ENCODE data around the gene FHOD3. TPM values are rescaled to one million over a fixed set of nuclear protein-coding genes. Genes with fewer than 3 reads are reported as not detected.

FHOD3 gene
- total and polyA plus RNA-seq, 4 donors, result 0.57 to 1.3 (median 1.2) TPM; not detected in 1

DNA sequence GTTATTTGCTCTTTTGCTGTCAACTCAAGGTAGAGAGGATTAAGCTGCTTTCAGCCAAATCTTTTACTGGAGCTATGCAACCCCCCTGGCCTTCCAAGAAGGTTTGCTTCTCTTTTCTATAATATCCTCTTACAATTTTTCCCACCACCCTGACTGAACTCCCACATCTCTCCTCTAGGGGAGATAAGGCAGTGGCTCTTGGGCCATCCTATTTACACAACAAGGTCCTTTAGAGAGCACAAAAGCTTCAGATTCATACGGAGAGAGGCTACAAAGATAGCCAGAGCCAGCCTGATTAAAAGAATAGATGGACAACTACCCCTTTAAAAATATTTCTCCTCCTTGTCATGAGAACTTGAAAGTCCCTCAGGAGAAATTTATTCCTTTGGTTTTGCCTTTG lies 435.6 kb downstream of the FHOD3 start:
- no peak overlapping the region for H3K9ac ChIP-seq (ENCODE audit: low read depth in 1 of 2, low read length in 2 of 2)
- no peak for DNase-seq (ENCODE audit: low spot score)
- H3K27ac ChIP-seq (ENCODE audit: low read depth in 1 of 2, low read length in 2 of 2), result no peak overlapping the region
- TF ChIP-seq JUND (IDR thresholded peaks at IDR 0.05), result no peak
- TF ChIP-seq HNF4G (IDR thresholded peaks at IDR 0.05), result no peak
- no peak for TF ChIP-seq RAD21 (IDR thresholded peaks at IDR 0.05)
- no peak for TF ChIP-seq NR2F2 (IDR thresholded peaks at IDR 0.05)
- no peak for TF ChIP-seq GABPA (IDR thresholded peaks at IDR 0.05 in 1 of 2, conservative IDR thresholded peaks at IDR 0.05 in 1 of 2)
- TF ChIP-seq, protein P1, sequence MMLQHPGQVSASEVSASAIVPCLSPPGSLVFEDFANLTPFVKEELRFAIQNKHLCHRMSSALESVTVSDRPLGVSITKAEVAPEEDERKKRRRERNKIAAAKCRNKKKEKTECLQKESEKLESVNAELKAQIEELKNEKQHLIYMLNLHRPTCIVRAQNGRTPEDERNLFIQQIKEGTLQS (IDR thresholded peaks at IDR 0.05), result no peak
- TF ChIP-seq, protein P2, sequence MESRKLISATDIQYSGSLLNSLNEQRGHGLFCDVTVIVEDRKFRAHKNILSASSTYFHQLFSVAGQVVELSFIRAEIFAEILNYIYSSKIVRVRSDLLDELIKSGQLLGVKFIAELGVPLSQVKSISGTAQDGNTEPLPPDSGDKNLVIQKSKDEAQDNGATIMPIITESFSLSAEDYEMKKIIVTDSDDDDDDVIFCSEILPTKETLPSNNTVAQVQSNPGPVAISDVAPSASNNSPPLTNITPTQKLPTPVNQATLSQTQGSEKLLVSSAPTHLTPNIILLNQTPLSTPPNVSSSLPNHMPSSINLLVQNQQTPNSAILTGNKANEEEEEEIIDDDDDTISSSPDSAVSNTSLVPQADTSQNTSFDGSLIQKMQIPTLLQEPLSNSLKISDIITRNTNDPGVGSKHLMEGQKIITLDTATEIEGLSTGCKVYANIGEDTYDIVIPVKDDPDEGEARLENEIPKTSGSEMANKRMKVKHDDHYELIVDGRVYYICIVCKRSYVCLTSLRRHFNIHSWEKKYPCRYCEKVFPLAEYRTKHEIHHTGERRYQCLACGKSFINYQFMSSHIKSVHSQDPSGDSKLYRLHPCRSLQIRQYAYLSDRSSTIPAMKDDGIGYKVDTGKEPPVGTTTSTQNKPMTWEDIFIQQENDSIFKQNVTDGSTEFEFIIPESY (IDR thresholded peaks at IDR 0.05), result no peak
- TF ChIP-seq EGR1 (IDR thresholded peaks at IDR 0.05; ENCODE audit: low read depth in 2 of 2), result no peak
- no peak for TF ChIP-seq YY1 (IDR thresholded peaks at IDR 0.05)
- TF ChIP-seq, protein P3, sequence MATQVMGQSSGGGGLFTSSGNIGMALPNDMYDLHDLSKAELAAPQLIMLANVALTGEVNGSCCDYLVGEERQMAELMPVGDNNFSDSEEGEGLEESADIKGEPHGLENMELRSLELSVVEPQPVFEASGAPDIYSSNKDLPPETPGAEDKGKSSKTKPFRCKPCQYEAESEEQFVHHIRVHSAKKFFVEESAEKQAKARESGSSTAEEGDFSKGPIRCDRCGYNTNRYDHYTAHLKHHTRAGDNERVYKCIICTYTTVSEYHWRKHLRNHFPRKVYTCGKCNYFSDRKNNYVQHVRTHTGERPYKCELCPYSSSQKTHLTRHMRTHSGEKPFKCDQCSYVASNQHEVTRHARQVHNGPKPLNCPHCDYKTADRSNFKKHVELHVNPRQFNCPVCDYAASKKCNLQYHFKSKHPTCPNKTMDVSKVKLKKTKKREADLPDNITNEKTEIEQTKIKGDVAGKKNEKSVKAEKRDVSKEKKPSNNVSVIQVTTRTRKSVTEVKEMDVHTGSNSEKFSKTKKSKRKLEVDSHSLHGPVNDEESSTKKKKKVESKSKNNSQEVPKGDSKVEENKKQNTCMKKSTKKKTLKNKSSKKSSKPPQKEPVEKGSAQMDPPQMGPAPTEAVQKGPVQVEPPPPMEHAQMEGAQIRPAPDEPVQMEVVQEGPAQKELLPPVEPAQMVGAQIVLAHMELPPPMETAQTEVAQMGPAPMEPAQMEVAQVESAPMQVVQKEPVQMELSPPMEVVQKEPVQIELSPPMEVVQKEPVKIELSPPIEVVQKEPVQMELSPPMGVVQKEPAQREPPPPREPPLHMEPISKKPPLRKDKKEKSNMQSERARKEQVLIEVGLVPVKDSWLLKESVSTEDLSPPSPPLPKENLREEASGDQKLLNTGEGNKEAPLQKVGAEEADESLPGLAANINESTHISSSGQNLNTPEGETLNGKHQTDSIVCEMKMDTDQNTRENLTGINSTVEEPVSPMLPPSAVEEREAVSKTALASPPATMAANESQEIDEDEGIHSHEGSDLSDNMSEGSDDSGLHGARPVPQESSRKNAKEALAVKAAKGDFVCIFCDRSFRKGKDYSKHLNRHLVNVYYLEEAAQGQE (IDR thresholded peaks at IDR 0.05), result no peak
- no peak for TF ChIP-seq HNF4A (conservative IDR thresholded peaks at IDR 0.05)
- peaks cover 0 to 4% (median under 1%) of the 10 kb centered on the region in 4 donors for H3K4me1 ChIP-seq (ENCODE audit: control insufficient read depth in 4 of 4, insufficient read depth in 4 of 4, low read length in 3 of 4)
- 48% methylated on average over 1 of the region's 1 CpG for WGBS
- H3K4me3 ChIP-seq (ENCODE audit: low read depth in 1 of 3, low read length in 3 of 3), result no peak overlapping the region
- H3K36me3 ChIP-seq (ENCODE audit: control insufficient read depth in 4 of 4, insufficient read depth in 3 of 4, low read depth in 1 of 4, low read length in 3 of 4), result no peaks in the 10 kb centered on the region
- H3K27me3 ChIP-seq (ENCODE audit: control insufficient read depth in 4 of 4, insufficient read depth in 4 of 4, low read length in 3 of 4), result no peaks in the 10 kb centered on the region
- H3K9me3 ChIP-seq (ENCODE audit: control insufficient read depth in 4 of 4, low read length in 3 of 4), result peaks cover 1 to 5% (median 5%) of the 10 kb centered on the region in 4 donors

DNA sequence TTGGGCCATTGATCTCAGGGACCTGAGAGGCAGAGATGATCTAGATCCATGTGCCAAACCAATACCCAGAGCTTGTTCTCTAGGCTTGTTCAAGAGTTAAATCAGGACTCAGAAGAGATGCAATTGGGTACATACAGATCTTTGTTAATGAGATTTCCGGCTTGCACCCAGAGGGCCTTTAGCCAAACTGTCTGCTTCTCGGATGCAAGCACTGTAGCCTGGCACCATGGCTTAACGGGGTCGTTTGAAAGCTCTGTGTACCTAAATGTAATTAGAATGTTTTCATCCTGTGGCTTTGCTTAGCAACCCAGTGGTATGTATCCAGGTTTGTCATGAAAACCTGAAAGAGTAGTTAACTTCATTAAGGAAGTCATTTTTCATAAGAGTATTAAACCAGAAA lies 437.1 kb downstream of the FHOD3 start:
- Histone ChIP-seq H3K9me3 (ENCODE audit: control insufficient read depth in 4 of 4, low read length in 3 of 4) (peaks cover 1 to 5% (median 5%) of the 10 kb centered on the region in 4 donors), H3K4me3 (ENCODE audit: low read depth in 1 of 3, low read length in 3 of 3) (no peak overlapping the region), H3K4me1 (ENCODE audit: control insufficient read depth in 4 of 4, insufficient read depth in 4 of 4, low read length in 3 of 4) (peaks cover 0 to 4% (median under 1%) of the 10 kb centered on the region in 4 donors), H3K27ac (ENCODE audit: low read depth in 1 of 2, low read length in 2 of 2) (no peak overlapping the region), H3K9ac (ENCODE audit: low read depth in 1 of 2, low read length in 2 of 2) (no peak overlapping the region), H3K36me3 (ENCODE audit: control insufficient read depth in 4 of 4, insufficient read depth in 3 of 4, low read depth in 1 of 4, low read length in 3 of 4) (no peaks in the 10 kb centered on the region), H3K27me3 (ENCODE audit: control insufficient read depth in 4 of 4, insufficient read depth in 4 of 4, low read length in 3 of 4) (no peaks in the 10 kb centered on the region)
- TF ChIP-seq FOXA1 (IDR thresholded peaks at IDR 0.05) (no peak), HNF4A (conservative IDR thresholded peaks at IDR 0.05) (no peak), TAF1 (conservative IDR thresholded peaks at IDR 0.05) (no peak), RAD21 (IDR thresholded peaks at IDR 0.05) (no peak), EGR1 (IDR thresholded peaks at IDR 0.05; ENCODE audit: low read depth in 2 of 2) (no peak), FOXA2 (IDR thresholded peaks at IDR 0.05) (no peak), HNF4G (IDR thresholded peaks at IDR 0.05) (no peak), JUND (IDR thresholded peaks at IDR 0.05) (no peak), GABPA (IDR thresholded peaks at IDR 0.05 in 1 of 2, conservative IDR thresholded peaks at IDR 0.05 in 1 of 2) (no peak), RXRA (IDR thresholded peaks at IDR 0.05) (no peak)
- TF ChIP-seq, protein P3 (IDR thresholded peaks at IDR 0.05), result no peak
- TF ChIP-seq, protein P1 (IDR thresholded peaks at IDR 0.05), result no peak
- TF ChIP-seq, protein P4, sequence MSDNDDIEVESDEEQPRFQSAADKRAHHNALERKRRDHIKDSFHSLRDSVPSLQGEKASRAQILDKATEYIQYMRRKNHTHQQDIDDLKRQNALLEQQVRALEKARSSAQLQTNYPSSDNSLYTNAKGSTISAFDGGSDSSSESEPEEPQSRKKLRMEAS (IDR thresholded peaks at IDR 0.05), result no peak
- no peak for DNase-seq (ENCODE audit: low spot score)
- 82% methylated on average over 4 of the region's 4 CpGs for WGBS
